Mucosa of descending colon (tissue), 3 donors: ENCODE results near the gene SEC23IP. TPM values are rescaled to one million over a fixed set of nuclear protein-coding genes. Genes with fewer than 3 reads are reported as not detected.

Experiments
- ATAC-seq: fragments of 200-7000 bp; cut with Tn5 transposase; one replicate; pipeline ENCODE4 v1.9.1; 2020; ENCODE audit warnings: mild to moderate bottlenecking, moderate library complexity
- DNase-seq, 3 donors: peaks; one replicate each; pipeline ENCODE4 v3.0.0-alpha.2; 2020
- H3K36me3 ChIP-seq: fragments of 200-600 bp; one replicate; pipeline ENCODE4 v1.8.0; 2021; ENCODE audit warnings: low read depth, mild to moderate bottlenecking
- H3K4me1 ChIP-seq: fragments of 200-600 bp; one replicate; pipeline ENCODE4 v1.8.0; 2021; ENCODE audit warnings: low read depth, mild to moderate bottlenecking
- H3K4me3 ChIP-seq: fragments of 200-600 bp; one replicate; pipeline ENCODE4 v1.8.0; 2021; ENCODE audit warnings: mild to moderate bottlenecking
- H3K9me3 ChIP-seq: fragments of 200-600 bp; one replicate; pipeline ENCODE4 v1.8.0; 2021; ENCODE audit warnings: mild to moderate bottlenecking
- CTCF ChIP-seq: fragments of 200-600 bp; IDR thresholded peaks from one replicate; pipeline ENCODE4 v1.8.0; 2022; ENCODE audit warnings: antibody characterized with exemption, mild to moderate bottlenecking
- intact Hi-C, 2 donors: fragments of 100-400 bp; cut with DNase I in 1 of 2; cut with micrococcal nuclease in 1 of 2; formaldehyde crosslinking; loops; one replicate each; pipeline versions ENCODE4 v1.11.0 to v1.11.1; 2022; cut with DNase I, micrococcal nuclease
- total RNA-seq, 3 donors: library from RNA; stranded (reverse); fragmentation: NEBNext Ultra II Directional in 2 of 3; extraction: Animal tissue kit (Norgen Biotek cat#: 25700) in 2 of 3; gene quantifications; one replicate each; pipeline versions ENCODE4 v1.2.1 to v1.2.4, GENCODE V29; 2021 to 2023
- donor health status: DM: no; HTN: no; CAD: no; lungs with moderate emphysema.
- donor health status: DM: no; HTN: no; CAD: no.
- donor health status: DM: no; HTN: yes; CAD: no.

The SEC23IP gene
- total RNA-seq, 3 donors from 2014 or later = 50.9 to 67.7 (median 66.3) TPM

GRCh38 chr10:119969609-119970008 lies 77.1 kb downstream of the SEC23IP start:
- H3K36me3 ChIP-seq = no peaks in the 10 kb centered on the region
- DNase-seq = no peak
- H3K4me1 ChIP-seq = no peaks in the 10 kb centered on the region
- intact Hi-C loops = no loop called here
- peaks cover 5% of the 10 kb centered on the region for H3K9me3 ChIP-seq
- ATAC-seq = no peak
- no peak for TF ChIP-seq CTCF
- no peak overlapping the region for H3K4me3 ChIP-seq

- no peak for TF ChIP-seq CTCF
- intact Hi-C loops = no loop called here
- Histone ChIP-seq H3K4me1 (no peaks in the 10 kb centered on the region), H3K9me3 (peaks cover 5% of the 10 kb centered on the region), H3K36me3 (no peaks in the 10 kb centered on the region), H3K4me3 (no peak overlapping the region)
- ATAC-seq (no peak), DNase-seq (no peak)
Observed at GRCh38 chr10:119970107-119970506, 77.6 kb downstream of the SEC23IP start.

GRCh38 chr10:119970963-119971362 lies 78.4 kb downstream of the SEC23IP start:
- Histone ChIP-seq H3K36me3 (no peaks in the 10 kb centered on the region), H3K9me3 (peaks cover 5% of the 10 kb centered on the region), H3K4me3 (no peak overlapping the region), H3K4me1 (no peaks in the 10 kb centered on the region)
- no peak for TF ChIP-seq CTCF
- no peak for ATAC-seq
- intact Hi-C loops = no loop called here
- no peak for DNase-seq

- intact Hi-C loops = no loop called here
Observed at GRCh38 chr10:119973281-119973680, 80.8 kb downstream of the SEC23IP start.

GRCh38 chr10:119976421-119976820 lies 83.9 kb downstream of the SEC23IP start:
- TF ChIP-seq CTCF = no peak
- intact Hi-C loops = no loop called here
- H3K4me3 ChIP-seq = no peak overlapping the region
- no peaks in the 10 kb centered on the region for H3K36me3 ChIP-seq
- H3K4me1 ChIP-seq = no peaks in the 10 kb centered on the region
- no peaks in the 10 kb centered on the region for H3K9me3 ChIP-seq
- no peak for DNase-seq
- no peak for ATAC-seq

More at GRCh38 chr10:119973281-119973680, 80.8 kb downstream of the SEC23IP start:
- no peak for DNase-seq
- Histone ChIP-seq H3K4me3 (no peak overlapping the region), H3K36me3 (no peaks in the 10 kb centered on the region), H3K4me1 (no peaks in the 10 kb centered on the region), H3K9me3 (no peaks in the 10 kb centered on the region)
- ATAC-seq = no peak
- no peak for TF ChIP-seq CTCF
